AG09319 (cell line): ENCODE data around the gene DTD1.

ENCODE experiments used
- DNase-seq: peaks from one replicate; pipeline ENCODE4 v3.0.0-alpha.2; 2010; ENCODE audit warnings: low read depth; ENCODE audit errors: extremely low read depth
- TF ChIP-seq, protein P1 (sequence below): IDR thresholded peaks from 2 replicates; pipeline ENCODE4 v1.5.1; 2011; ENCODE audit warnings: low read depth, mild to moderate bottlenecking, inconsistent platforms, low read length, moderate library complexity

DTD1 gene

GRCh38 chr20:18698735-18699380 is 111.0 kb downstream of the DTD1 start:
- DNase-seq = no peak
- TF ChIP-seq, protein P1, sequence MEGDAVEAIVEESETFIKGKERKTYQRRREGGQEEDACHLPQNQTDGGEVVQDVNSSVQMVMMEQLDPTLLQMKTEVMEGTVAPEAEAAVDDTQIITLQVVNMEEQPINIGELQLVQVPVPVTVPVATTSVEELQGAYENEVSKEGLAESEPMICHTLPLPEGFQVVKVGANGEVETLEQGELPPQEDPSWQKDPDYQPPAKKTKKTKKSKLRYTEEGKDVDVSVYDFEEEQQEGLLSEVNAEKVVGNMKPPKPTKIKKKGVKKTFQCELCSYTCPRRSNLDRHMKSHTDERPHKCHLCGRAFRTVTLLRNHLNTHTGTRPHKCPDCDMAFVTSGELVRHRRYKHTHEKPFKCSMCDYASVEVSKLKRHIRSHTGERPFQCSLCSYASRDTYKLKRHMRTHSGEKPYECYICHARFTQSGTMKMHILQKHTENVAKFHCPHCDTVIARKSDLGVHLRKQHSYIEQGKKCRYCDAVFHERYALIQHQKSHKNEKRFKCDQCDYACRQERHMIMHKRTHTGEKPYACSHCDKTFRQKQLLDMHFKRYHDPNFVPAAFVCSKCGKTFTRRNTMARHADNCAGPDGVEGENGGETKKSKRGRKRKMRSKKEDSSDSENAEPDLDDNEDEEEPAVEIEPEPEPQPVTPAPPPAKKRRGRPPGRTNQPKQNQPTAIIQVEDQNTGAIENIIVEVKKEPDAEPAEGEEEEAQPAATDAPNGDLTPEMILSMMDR = no peak

- TF ChIP-seq, protein P1 = no peak
- DNase-seq = no peak
These were observed 114.1 kb downstream of the DTD1 start for GRCh38 chr20:18701969-18702368.

GRCh38 chr20:18702736-18703135 is 114.9 kb downstream of the DTD1 start:
- TF ChIP-seq, protein P1 = no peak
- DNase-seq = no peak

- no peak for DNase-seq
- TF ChIP-seq, protein P1 = no peak
These were observed 117.6 kb downstream of the DTD1 start for GRCh38 chr20:18705490-18705889.

- no peak for DNase-seq
- TF ChIP-seq, protein P1 = no peak
These were observed 118.1 kb downstream of the DTD1 start for GRCh38 chr20:18705910-18706309.

DNA sequence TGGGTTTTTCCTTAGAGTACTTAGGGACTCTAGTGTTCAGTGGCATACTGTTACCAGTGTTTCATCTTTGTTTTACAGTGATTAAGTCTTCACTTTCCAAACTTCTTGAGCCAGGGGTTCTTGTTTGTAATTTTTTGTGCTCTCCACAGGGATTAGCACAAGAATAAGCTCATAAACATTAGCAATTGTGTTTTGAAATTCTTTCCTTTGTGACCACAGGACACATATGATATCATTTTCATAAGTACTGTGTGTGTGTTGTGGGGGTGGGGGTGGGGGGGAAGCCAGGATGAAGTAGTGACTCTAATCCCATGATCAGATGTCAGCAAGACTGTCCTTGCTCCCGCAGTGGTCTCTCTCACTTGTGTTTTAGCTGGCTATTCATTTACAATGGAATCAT is 124.3 kb downstream of the DTD1 start:
- TF ChIP-seq, protein P1 = no peak
- no peak for DNase-seq

DNA sequence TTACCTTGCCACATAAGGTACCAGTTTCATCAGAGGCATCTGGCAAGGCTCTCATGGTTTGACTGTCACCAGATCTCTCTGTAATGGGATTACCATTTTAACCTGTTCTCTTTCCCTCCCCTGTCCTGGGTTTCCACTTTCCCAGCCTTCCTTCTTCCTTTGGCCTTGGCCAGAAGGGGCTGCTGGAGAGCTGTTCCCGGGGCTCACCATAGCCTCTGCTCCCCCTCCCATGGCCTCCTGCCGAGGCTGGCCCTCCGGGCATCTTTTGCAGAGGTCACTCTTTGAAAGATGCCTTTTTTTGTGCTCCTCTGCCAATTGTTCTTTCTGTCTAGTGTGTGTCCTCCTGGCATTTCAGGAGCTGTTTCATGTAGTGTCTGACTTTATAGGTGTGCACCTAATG is 125.0 kb downstream of the DTD1 start:
- DNase-seq = no peak
- TF ChIP-seq, protein P1 = no peak
